GM12874 (cell line): ENCODE data around the gene SUMO2.

Experiments used
- TF ChIP-seq, protein P1 (sequence below): IDR thresholded peaks from 2 replicates; pipeline ENCODE4 v1.5.1; 2011; ENCODE audit warnings: low read depth, mild to moderate bottlenecking, control low read depth, low read length, moderate library complexity; ENCODE audit not compliant: insufficient read depth

Gene SUMO2

DNA sequence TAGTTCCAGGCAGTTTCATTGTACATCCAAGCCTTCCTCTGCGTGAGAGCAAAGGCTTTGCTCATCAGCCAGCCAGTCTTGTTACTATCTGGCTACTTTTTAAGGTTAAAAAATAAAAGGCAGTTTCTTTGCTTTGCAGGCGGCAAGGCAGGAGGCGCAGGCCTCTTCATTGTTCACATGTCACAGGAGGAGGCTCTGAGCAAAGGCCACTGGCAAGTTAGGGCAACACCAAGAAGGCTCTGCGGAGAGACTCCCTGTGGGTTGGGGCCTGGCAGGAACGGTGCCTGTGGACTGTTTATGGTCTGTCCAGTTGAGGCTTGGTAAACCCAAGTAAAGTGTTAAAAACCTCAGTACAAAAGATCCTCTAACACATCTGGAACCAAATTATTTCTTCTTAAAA is 47.3 kb downstream of the SUMO2 start:
- TF ChIP-seq, protein P1, sequence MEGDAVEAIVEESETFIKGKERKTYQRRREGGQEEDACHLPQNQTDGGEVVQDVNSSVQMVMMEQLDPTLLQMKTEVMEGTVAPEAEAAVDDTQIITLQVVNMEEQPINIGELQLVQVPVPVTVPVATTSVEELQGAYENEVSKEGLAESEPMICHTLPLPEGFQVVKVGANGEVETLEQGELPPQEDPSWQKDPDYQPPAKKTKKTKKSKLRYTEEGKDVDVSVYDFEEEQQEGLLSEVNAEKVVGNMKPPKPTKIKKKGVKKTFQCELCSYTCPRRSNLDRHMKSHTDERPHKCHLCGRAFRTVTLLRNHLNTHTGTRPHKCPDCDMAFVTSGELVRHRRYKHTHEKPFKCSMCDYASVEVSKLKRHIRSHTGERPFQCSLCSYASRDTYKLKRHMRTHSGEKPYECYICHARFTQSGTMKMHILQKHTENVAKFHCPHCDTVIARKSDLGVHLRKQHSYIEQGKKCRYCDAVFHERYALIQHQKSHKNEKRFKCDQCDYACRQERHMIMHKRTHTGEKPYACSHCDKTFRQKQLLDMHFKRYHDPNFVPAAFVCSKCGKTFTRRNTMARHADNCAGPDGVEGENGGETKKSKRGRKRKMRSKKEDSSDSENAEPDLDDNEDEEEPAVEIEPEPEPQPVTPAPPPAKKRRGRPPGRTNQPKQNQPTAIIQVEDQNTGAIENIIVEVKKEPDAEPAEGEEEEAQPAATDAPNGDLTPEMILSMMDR, result no peak

DNA sequence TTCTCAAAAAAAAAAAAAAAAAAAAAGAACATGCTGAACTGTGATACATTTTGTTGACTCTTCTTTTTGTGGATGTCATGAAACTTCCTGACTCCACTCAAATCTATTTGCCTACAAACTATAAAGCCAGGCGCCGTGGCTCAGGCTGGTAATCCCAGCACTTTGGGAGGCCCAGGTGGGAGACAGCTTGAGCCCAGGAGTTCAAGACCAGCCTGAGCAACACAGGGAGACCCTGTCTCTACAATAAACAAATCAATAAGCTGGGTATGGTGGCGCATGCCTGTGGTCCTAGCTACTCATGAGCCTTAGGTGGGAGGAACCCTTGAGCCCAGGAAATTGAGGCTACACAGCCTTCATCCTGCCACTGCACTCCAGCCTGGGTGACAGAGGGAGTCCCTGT is 49.8 kb downstream of the SUMO2 start:
- TF ChIP-seq, protein P1, result no peak

DNA sequence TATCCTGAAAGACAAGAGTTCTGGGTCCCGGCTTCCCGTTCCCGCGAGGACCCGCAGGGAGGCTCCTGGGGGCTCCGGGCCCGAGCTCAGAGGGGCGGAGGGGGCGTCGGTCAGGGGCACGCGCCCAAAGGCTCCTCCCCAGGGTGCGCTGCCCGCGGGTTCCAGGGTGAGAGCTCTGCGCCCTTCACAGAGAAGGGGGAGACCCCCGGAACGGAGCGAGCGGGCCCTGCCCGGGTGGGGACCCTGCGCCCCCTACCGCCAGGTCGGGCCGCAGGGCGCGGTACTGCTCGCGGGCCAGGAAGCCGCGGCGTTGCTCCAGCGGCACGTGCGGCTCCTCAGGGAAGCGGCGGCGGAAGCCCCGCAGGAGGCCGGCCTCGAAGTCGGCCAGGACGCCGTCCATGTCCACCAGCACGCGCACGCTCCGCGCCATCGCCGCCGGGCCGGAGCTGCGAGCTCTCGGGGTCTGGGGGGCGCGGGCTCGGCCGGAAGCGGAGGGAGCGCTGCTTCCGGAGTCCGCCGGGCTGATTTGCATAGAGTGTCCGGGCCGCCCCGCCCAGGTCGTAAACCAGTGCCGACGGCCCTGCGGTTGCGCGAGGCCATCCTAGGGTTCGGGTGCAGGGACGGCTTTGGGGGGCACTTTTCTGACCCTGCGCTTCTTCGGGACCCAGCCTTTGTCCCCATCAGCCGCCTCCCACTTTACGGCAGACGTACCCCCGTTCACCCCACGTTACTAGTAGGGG is 51.3 kb downstream of the SUMO2 start, which contains the start of gene NT5C:
TSS of gene NT5C (minus strand) at position 465 of the 740 bp plus-strand sequence. CDS start at position 430, 35 bp downstream.
- TF ChIP-seq, protein P1, result peak; percentile 91

DNA sequence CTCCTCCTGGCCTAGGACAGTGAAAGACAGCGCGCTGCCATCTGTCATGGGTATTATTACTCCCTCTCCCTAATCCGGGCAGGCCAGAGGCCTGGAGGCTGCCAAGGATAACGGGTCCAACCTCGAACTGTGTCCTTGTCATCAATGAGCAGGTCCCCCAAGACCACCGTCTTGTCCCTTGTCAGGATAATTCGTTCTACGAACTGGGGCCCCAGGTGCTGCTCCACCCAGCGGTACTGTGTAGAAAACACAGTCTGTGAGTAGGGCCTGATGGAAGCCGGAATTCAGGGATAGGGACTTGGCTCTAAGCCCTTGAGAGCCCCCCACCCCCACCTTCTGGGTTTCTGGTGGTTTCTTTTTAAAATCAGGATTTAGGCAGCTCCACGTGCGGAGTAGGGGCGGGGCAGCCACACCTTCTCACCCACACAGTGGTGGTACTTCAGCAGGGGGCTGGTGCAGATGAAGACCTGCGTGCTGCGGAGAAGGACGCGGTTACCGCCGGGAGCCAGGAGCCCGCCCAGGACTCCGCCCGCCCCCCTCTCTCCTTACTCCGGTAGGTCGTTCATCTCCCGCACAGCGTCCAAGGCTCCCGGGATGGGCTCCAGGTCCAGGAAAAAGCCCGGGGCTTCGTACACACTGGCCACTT is 52.0 kb downstream of the SUMO2 start:
- TF ChIP-seq, protein P1, result peak; percentile 64

DNA sequence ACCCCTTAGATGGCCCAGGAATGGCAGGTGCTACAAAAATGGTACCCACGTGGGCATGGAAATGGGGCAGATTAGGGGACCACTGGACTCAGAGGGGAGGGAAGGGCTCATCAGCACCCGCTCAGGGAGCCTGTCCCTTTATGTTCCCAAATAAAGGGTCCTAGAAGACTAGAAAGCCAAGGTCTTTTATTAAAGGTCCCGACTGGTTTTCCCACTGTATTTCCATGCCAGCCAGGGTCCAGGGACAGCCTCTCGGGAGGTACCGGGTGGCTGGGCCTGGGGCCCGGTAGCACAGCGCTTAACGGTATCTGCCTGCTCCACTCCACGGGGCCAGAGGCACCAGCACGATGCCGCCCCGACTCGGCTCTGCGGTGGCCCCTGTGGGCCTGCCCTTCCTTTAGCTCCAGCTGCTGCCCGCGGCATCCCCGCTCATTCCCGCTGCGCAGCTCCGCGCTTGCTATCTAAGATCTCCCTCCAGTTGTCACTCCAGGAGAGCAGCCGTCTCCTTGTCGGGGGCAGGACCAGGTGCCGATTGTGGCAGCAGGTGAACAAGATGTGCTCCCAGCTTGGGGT is 52.6 kb downstream of the SUMO2 start:
- TF ChIP-seq, protein P1, result no peak

DNA sequence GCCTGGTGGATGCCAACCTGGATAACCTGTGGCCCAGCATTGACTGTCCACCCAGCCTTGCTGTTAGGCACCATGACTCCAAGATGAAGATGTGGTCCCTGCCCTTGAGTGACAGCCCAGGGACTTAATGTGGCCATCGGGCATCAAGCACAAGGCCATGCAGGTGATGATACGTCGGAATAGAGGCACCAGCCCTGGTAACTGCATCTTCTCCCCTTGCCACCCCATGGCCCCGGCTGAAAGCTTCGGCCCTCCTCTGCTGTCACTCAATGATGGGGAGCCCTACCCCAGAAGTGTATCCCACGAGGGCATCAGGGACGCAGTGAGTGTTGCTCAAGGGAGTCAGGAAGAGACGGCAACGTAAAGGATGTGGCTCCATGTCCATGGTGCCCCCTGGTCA is 53.2 kb downstream of the SUMO2 start:
- TF ChIP-seq, protein P1, result no peak

DNA sequence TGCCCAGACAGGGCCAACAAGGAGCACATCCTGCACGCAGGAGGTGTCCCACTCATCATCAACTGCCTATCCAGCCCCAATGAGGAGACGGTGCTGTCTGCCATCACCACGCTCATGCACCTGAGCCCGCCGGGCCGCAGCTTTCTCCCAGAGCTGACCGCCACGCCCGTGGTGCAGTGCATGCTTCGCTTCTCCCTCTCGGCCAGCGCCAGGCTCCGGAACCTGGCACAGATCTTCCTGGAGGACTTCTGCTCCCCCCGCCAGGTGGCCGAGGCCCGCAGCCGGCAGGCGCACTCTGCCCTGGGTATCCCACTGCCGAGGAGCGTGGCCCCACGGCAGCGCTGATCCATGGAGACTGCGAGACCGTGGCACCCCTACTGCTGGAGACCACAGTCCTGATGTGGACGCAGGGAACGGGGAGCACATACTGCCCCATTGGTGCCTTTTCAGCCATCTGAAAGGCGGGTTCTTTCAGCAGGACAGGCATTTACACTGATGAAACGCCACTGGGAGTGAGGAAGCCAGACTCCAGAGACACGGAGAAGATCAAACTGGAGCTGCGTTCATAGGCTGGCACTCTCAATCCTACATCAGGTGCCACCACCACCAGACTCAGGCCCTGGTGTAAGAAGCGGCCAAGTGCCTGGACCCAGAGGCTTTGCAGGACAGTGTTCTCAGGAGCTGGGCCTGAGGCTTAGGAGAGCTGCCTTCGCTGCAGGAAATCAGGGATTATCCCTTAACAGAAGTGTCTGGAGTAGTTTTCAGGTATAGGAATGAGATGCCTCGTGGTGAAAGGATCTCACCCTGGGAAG is 53.9 kb downstream of the SUMO2 start:
- TF ChIP-seq, protein P1, result no peak
